Activated T-cell treated with anti-CD3 and anti-CD28 coated beads for 24 hours (primary cell): ENCODE measurements around the gene TBC1D14.

Experiments used
- DNase-seq: peaks from one replicate; pipeline ENCODE4 v3.0.0-alpha.2; 2020; ENCODE audit warnings: low read depth

Gene TBC1D14

DNA sequence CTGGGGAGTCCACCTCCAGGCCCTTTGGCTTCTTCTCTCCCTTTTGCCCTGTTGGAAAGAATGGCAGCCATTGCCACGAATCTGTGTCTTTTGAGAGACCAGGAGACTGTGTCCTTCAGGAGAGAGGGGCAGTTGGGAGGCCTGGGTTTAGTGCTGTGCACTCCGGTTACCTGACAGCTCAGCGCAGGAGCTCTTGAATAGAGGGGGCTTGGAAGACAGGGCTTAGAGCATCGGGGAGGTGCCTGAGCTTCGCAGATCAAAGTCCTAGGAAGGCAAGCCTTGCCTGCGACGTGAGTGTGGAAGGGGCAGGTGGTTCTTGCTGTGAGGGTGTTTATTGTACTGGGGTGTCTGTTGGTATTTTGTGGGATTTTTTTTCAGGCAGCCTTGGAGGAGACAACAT, 91.6 kb downstream of the TBC1D14 start:
- no peak for DNase-seq

DNA sequence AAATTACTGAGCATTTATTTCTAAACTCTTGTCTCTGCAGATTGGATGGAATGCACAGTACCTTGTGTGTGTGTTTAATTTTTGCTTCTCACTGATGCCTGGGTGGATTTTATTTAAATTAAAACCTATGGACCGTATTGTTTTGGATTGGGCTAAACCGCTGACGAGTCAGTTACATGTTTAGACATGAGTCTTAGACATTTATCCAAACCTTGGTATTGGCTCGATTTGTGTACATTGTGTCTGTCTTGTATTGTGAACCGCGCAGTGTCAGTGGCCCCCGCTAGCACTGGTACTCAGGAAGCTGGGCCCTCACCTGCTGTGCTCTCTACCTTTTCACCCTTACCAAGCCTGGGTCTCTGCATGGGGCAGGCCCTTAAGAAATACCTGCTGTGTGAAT, 92.7 kb downstream of the TBC1D14 start:
- no peak for DNase-seq

DNA sequence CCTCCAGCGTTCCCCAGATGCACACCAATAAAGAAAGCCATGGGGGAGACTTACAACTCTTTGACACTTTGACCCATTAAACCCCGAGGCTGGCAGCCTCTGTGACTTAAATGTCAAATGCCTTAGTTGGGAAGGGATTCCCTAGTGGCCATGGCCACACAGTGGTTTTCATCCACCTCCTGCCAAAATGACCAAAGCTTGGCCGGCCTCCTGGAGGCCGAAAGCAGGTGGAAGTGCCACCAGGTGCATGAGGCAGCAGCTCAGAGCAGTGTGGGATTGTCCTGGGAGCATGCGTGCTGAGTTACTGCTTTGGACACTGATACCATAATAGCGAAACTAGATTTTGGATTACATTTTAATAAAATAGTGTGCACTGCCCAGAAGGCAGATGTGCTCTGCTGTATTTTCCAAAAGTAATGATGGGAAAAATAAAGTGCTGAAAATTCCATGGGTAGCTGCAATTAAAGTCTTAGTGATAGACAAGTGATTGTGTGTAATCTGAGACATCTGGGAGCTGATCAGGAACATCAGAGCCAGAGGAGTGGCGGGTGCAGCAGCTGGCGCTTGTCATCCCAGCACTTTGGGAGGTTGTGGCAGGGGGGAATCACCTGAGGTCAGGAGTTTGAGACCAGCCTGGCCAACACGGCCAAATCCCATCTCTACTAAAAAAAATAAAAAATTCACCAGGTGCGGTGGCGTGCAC, 93.7 kb downstream of the TBC1D14 start:
- no peak for DNase-seq

DNA sequence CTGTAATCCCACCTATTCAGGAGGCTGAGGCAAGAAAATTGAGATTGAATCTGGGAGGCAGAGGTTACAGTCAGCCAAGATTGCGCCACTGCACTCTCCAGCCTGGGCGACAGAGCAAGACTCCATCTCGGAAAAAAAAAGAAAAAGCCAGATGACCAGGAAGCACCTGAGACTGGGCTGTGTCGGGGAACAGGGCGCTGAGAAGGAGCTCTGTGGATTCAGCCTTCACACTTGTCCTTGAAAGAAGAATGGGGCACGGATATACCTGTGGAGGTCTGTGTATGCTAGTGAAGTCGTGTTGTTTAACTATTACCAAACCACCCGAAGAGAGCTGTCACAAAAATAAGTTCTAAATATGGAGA, 94.2 kb downstream of the TBC1D14 start:
- no peak for DNase-seq

DNA sequence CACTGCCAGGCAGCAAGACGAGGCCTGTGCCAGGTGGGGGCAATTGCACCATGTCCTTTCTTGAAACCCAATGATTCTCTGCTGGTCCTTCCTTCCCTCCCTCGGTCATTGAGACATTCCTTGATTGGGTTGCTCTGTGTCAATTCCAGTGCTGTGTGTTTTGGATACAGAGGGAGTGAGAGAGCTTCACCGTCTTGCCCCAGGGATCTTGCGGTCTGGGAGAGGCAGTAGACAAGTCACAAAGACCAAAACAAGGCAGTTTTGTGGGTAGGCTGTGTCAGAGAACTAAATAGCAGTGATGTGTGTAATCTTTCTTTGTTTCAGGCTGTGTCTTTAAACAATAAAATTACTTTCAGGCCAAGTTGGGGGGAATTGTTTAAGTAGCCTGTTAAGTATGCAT, 94.7 kb downstream of the TBC1D14 start:
- DNase-seq, result no peak

DNA sequence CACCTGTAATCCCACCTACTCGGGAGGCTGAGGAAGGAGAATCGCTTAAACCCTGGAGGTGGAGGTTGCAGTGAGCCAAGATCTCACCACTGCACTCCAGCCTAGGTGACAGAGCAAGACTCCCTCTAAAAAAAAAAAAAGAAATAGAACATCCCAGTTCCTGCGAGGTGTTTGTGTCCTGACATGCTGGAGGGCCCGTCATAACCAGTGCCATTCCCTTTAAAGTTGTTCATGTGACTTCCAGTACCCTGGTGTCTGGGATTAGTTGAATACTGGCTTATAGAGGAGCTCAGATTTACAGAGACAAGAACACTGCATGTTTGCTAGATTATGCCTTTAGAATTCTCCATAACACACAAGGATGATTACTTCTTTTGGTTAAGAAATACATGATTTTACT, 95.9 kb downstream of the TBC1D14 start:
- no peak for DNase-seq

DNA sequence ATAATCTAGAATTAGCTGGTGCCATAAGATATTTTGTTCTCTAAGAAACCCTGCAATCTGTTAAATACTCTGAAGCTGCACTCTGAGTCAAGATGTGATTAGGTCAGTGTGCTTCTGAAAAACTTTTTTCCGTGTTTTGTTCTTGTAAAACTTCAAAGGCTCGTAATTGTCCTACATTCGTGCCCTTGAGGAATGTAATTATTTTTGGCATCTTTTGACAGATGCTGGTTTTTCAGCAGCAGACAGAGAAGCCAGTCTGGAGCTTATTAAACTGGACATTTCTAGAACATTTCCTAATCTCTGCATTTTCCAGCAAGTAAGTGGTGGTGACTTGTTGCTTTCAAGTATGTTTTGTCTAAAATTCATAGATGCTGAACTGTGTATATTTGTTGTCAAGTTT, 96.8 kb downstream of the TBC1D14 start:
- DNase-seq, result no peak

DNA sequence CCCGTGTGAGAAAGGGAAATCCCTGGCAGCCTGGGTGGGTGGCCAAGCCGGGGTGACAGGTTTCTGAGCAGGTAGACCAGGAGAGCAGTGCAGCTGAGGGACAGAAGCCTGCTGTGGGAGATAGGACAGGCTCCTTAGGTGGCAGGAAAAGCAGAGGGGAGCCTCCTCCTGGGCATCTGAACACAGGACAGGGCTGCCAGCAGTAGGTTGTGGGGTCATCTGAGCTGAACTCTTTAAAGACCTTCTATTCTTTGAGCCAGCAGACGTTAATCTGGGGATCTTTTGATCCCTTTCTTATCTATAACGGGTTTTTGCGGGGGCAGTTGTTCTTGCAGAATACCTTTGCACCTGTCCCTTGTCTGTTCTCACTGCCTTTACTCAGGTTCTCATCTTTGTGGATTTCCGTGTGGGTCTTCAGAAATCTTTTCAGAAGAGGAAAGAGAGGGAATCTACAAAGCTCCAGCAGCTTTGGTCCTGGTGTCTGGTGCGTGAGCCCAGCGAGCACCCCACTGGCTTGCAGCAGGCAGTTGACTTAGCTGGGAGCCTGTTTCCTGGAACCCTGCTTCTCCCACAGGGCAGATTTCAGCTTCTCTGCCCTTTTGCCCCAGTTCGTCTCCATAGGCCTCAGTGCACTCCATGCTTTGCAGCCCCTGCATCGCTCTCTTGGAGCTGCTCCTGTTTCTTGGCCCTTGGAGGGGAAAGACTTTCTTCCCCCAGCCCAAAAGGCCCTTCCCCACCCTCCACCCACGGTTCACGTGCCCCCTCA, 97.7 kb downstream of the TBC1D14 start:
- no peak for DNase-seq

DNA sequence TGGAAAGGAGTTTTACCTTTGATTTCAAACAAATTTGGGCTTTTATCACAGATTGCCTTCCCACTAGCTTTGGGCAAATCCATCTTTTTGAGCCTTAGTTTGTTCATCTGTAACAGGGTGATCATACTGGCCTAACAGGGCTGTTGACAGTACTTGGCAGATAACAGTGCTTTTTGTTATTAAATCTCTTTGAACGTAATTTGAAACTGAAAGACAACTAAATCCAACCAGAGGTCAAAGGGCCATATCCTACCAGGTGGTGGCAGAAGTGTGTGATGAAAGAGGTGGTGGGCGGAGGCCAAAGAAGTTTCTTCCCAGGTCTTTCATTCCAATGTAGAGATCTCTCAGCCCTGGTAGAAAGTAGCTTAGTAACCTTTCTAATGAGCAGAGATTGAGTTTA, 98.3 kb downstream of the TBC1D14 start:
- DNase-seq, result no peak

DNA sequence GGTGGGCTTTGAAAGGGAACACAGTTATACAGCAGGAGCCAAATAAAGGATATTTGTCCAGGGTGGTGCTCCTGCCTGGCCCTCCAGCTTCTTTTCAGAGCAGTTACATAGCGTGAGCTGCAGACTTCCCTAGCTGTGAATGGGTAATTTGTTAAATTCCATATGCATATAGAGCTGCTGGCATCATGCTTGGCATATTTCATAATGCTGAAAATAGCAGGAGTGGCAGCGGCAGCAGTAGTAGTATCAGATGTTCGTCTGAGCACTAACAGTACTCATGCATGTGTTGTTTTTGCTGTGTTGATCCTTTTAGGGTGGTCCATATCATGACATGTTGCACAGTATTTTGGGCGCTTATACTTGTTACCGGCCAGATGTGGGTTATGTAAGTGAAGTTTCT, 99.9 kb downstream of the TBC1D14 start:
- no peak for DNase-seq

DNA sequence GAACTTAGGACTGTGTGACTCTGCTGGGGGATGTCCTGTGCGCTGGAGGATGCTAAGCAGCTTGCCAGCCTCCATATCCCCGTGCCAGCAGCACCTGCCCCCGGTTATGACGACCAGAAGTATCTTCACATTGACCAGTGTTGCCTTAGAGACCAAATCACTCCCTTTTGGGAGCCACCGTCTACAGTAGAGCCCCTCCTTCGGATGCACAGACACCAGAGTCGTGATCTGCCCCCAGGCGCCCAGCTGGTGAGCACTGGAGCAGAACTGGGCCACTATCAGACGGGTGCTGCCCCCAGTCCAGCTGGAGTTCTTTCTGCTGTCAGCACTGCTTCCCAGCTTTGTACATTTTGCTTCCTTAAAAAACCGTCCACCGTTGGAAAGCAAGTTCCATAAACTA, 103.5 kb downstream of the TBC1D14 start:
- DNase-seq, result no peak

DNA sequence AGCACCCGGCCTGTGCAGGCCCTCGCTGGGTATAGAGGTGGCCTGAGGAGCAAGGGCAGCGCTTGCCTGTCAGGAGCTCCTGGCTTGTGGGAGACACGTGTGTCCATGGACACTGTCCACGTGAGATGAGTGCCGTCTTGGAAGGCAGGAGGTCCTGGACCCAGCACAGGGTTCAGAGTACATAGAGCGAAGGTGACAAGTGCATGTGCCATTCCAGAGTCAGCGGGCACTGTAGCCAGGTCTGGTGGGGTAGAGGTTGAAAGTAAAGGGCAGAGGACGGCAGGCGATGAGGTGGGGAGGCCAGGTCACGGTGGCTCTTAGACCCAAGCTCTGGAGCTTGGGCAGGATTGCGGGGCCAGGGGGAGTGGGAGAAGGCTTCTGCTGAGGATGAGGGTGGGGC, 105.2 kb downstream of the TBC1D14 start:
- no peak for DNase-seq

DNA sequence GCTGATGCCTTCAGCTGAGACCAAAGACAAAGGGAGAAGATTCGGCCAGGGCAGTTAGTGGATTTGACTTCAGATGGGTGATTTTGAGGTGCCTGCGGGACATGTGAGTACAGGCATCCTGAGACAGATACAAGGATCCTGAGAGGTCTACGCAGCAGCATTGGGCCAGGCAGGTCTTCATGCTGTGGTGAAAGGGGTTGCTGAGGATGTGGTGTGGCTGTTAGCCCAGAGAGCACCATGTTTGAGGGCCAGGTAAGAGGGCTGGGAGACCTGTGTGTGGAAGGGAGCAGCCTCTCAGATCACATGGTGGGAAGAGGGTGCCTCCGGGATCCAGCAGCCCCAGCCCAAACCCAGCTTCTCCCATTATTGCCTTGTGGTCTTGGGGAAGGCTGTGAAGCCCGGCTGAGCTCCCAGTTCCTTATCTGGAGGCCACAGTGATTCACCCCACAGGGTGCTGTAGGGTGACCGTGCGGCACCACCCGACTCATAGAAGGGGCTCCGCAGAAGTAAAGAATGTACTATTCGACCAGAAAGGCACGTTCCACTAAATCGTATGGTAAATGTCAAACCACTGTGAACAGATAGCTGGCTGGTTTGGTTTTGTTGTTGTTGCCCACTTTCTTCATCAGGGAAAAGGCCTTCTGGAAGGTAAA, 105.9 kb downstream of the TBC1D14 start:
- DNase-seq, result no peak

DNA sequence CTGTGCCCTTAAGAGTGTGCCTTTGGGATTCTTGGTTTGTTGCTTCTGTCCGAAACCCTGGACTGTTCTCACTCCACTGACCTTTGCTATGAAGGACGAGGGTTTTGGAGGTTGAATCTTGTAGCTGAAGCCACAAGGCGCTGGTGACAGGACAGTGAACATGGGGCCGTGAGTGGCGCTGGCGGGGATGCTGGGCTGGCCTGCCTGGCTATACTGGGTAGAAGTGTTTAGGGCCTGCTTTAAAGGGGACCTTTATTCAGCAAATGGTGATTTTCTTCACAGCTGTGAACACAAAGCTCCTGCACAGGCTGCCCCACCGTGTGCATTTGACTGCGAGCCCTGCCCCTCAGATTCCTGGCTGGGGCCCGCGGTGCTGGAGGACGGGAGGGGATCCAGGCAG, 106.5 kb downstream of the TBC1D14 start:
- no peak for DNase-seq

DNA sequence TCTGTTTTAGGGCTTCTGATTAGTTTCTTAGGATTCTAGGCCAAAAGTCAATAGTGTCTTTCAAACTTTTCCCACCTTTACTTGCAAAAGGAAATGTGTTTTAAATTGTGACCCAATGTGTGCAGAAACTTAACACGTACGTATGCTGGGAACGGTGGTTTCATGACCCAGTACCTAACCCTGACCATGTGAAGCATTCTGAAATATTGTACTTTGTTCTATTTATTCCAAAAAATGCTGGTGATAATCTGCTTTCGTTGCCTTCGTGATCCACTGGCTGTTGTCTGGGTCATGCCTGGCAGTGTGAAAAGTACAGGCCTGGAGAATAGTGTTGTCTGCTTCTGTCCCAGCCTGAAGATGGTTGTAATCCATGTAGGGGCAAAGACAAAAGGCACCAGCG, 106.9 kb downstream of the TBC1D14 start:
- DNase-seq, result no peak

DNA sequence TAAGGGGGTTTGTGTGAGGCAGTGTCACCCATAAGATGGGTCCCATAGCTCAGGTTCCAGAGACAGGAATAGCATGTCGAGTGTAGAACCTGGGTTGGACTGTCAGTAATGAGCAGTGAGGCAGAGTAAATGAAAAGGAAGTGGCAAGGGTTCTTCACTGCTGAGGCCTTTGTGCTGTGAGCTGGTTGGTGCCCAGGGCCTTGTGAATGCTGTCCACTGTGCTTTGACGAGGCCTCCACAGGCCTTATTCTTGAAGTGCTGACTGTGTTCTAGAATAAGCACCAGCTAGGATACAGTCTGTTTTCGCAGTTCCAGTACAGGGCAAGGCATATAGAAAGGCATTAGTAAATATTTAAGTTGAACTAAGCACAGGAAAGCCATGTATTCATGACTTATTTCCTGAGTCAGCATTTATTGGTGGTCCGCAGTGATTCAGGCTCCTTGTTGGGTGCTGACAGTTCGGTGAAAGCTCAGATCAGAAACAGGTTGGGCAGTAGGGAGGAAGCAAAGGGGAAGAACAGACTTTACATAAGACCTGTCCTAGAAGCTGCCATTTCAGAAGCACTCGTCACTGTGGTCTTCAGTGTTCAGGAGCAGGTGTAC, 107.9 kb downstream of the TBC1D14 start:
- no peak for DNase-seq

DNA sequence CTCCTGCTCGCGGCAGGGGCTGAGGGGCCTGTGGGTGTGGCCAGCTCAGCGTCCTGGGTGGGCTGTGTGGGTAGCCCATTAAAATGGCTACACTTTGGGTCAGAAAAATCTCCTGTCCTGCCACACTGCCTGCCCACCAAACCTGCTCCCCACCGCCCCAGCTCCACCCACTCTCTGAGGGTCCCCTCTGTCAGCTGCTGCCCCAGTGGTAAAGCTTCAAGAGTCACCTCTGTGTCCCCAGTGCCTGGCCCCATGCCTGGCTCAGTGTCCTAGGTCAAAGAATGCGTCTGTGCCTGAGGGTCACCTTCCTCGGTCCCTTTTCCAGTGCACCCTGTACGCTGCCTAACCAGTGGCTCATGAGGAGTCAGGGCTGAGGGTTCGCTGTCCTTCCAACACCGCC, 108.7 kb downstream of the TBC1D14 start:
- no peak for DNase-seq

DNA sequence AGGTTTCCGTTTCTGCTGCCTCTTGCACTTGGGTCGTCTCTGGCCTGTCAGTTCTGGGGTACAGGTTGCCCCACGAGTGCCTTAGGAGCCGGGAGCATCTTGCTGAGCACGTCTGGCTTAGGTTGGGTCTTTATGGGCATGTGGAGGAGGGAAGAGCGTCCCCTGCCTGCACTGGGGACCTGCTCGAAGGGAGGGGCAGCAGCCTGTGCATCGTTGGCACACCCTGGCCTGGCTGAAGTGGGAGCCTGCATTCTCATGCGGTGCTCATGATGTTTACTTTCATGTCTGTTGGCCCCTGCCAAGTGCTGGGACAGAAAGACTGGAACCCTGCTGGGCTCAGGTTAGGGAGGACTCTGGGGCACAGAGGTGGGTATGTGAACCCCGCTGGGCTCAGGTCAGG, 109.7 kb downstream of the TBC1D14 start:
- DNase-seq, result no peak

DNA sequence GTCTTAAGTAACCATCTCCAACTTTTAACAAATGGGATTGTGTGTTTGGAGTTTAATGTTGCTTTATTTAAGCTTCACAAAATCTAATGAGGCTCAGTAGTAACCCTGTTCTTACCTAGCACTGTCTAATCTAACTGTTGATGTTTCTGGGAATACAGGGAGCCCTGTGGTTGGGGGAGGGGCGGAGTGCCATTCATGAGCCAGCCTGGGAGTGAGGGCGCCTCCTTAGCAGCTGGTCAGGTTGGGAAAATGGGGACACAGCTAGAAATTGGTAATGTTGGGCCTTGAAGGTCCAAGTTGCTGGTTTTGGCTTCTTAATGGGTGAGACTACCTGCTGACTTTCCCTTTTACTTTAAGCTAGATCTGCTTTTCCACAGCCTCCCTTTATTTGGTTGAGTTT, 110.7 kb downstream of the TBC1D14 start:
- no peak for DNase-seq

DNA sequence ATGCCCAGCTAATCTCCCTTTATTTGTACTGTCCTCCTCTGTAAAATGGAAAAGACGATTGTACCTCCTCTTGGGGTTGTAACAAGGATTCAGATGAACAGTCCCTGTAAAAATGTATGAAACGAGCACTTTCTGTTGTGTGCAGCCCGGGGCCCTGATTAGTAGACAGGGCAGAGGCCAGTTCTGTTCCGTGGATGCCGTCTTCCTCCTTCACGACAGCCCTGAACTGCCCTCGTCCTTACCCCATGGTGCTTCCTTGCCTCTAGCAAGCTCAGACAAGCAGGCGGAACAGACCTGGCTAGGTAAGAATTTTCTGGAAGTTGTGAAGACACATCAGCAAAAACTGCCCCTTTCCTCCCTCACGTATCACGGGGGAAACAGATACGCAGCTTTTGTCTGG, 111.2 kb downstream of the TBC1D14 start:
- DNase-seq, result no peak

DNA sequence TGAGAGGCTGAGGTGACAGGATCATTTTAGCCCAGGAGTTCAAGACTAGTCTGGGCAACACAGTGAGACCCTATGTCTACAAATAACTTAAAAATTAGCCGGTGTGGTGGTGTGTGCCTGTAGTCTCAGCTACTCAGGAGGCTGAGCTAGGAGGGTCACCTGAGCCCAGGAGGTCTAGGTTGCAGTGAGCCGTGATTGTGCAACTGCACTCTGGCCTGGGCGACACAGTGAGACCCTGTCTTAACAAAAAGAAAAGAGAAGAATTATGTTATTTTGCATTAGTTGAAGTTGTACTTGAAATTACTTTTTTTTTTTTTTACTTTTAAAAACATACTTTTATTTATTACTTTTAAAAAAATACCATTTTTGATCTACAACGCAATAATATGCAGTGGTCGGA, 111.7 kb downstream of the TBC1D14 start:
- DNase-seq, result no peak

DNA sequence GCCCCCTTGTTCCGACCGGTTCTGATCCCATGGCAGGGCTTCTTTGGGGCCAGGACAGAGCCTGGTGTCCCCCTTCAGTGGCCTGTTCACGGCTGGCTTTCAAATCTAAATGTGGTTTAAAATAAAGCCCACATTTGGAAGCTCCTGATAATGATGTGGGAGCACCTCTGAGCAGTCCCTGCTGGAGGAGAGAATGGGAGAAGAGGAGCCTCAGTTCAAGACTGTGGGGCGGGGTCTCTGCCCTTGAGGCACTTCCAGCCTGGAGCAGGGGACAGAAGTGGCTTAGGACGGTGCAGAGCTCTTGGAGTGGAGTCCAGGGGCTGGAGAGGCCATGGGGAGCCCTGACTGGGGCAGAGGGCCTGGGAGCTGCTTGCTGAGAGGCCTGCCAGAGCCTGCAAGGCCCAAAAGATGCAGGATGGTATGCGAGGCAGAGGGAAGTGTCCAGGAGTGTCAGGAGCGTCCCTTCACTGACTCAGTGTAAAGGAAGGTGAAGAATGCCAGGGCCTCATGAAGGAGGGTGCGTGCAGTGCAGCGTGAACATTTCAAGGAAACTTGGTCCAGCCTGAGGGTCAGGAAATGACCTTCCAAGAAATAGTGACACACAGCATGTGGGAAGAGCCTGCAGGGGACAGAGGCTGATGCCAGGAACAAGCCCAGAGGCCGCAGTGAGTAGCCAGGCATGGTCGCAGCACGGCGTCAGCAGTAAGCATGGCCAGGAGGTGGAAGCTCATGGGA, 112.5 kb downstream of the TBC1D14 start:
- no peak for DNase-seq
